ENCODE results near the gene FXYD5.

Gene FXYD5

GRCh38 chr19:35115177-35115951 is 39.2 kb upstream of the FXYD5 start, which contains the start of gene FXYD3:
FXYD3 (plus strand) TSS chr19:35115823; CDS start chr19:35119377, 3,554 bp downstream.
- H3K4me3 ChIP-seq (replicated peaks; ENCODE audit: low read depth, low read length) = no peak within 1 kb of the TSS
- no peak for DNase-seq (ENCODE audit: extremely low read depth, low read depth)
- TF ChIP-seq CTCF (IDR thresholded peaks at IDR 0.05; ENCODE audit: low read depth, low read length, missing control alignments) = no peak

GRCh38 chr19:35116072-35116801 is 38.3 kb upstream of the FXYD5 start:
- DNase-seq (ENCODE audit: extremely low read depth, low read depth) = no peak
- no peak overlapping the region for H3K4me3 ChIP-seq (replicated peaks; ENCODE audit: low read depth, low read length)
- no peak for TF ChIP-seq CTCF (IDR thresholded peaks at IDR 0.05; ENCODE audit: low read depth, low read length, missing control alignments)

GRCh38 chr19:35117116-35117515 is 37.4 kb upstream of the FXYD5 start:
- no peak for DNase-seq (ENCODE audit: extremely low read depth, low read depth)
- TF ChIP-seq CTCF (IDR thresholded peaks at IDR 0.05; ENCODE audit: low read depth, low read length, missing control alignments) = no peak
- H3K4me3 ChIP-seq (replicated peaks; ENCODE audit: low read depth, low read length) = no peak overlapping the region

- H3K4me3 ChIP-seq (replicated peaks; ENCODE audit: low read depth, low read length) = no peak overlapping the region
- no peak for DNase-seq (ENCODE audit: extremely low read depth, low read depth)
- TF ChIP-seq CTCF (IDR thresholded peaks at IDR 0.05; ENCODE audit: low read depth, low read length, missing control alignments) = no peak
Measured at GRCh38 chr19:35117799-35118198, 36.7 kb upstream of the FXYD5 start.

DNA sequence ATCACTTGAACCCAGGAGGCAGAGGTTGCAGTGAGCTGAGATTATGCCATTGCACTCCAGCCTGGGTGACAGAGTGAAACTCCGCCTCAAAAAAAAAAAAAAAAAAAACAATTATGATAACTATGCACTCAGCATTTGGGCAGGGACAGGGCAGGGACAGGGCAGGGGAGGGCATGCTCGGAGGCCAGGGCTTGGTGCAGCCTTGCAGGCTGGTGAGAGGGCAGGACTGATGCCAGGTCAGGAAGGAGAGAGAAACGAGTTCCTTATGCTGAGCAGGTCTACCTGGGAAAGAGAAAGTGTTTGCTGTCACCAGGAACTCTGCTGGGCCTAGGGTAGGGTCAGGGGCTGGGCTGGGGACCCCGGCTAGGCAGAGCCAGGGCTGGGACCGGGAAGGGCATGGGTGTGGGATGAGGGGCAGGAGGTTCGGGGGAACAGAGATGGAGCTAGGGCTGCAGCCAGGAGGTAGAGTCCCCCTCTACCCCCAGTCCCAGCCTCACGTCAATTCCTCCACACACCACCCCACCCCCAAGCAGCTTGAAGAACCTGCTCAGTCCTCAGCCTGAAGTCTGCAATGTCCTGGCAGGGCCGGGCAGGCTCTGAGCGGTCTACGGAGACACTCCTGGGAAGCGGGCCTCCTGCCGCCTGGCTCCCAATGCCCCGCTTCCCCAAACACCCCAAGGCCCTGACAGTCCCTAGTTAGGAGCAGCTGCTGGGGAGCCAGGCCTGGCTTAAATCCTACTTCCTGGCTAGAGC is 36.1 kb upstream of the FXYD5 start:
- TF ChIP-seq CTCF (IDR thresholded peaks at IDR 0.05; ENCODE audit: low read depth, low read length, missing control alignments) = no peak
- DNase-seq (ENCODE audit: extremely low read depth, low read depth) = no peak
- no peak overlapping the region for H3K4me3 ChIP-seq (replicated peaks; ENCODE audit: low read depth, low read length)

DNA sequence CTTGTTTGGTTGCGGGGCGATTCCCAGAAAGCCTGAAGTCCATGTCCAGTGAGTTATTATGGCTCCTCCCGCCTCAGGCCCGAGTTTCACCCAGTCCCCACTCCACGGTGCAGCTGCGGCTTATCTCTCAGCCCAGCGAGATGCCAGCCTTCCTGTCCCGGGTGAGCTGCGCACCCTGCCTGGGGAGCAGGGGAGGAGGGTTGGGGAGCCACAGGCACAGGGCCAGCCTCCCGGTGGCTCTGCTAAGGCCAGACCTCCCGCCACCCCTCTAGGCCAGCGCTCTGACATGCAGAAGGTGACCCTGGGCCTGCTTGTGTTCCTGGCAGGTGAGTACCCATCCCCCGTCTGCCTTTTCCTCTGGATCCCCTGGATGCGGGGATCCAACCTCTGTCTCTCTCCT is 35.4 kb upstream of the FXYD5 start:
- no peak for TF ChIP-seq CTCF (IDR thresholded peaks at IDR 0.05; ENCODE audit: low read depth, low read length, missing control alignments)
- no peak for DNase-seq (ENCODE audit: extremely low read depth, low read depth)
- H3K4me3 ChIP-seq (replicated peaks; ENCODE audit: low read depth, low read length) = no peak overlapping the region
